GM12875 (cell line): ENCODE measurements around the gene CELF2.

ENCODE experiments used
- H3K4me3 ChIP-seq: one replicate; pipeline ENCODE4 v1.5.1; 2011; ENCODE audit warnings: low read depth, low read length, control low read depth
- CTCF ChIP-seq: IDR thresholded peaks from 2 replicates; pipeline ENCODE4 v1.5.1; 2011; ENCODE audit warnings: low read depth, mild to moderate bottlenecking, control low read depth, inconsistent platforms, low read length, moderate library complexity, borderline replicate concordance; ENCODE audit not compliant: insufficient read depth

The CELF2 gene

GRCh38 chr10:11045995-11046775 is 28.5 kb downstream of the CELF2 start:
- H3K4me3 ChIP-seq = no peak overlapping the region
- TF ChIP-seq CTCF = no peak

- no peak overlapping the region for H3K4me3 ChIP-seq
Measured at GRCh38 chr10:11046776-11047160, 29.1 kb downstream of the CELF2 start.

GRCh38 chr10:11048707-11049278 is 31.1 kb downstream of the CELF2 start:
- H3K4me3 ChIP-seq = no peak overlapping the region
- TF ChIP-seq CTCF = no peak

More at GRCh38 chr10:11046776-11047160, 29.1 kb downstream of the CELF2 start:
- TF ChIP-seq CTCF = no peak

GRCh38 chr10:11049806-11050205 is 32.1 kb downstream of the CELF2 start:
- no peak for TF ChIP-seq CTCF

GRCh38 chr10:11050301-11051287 is 32.9 kb downstream of the CELF2 start:
- no peak overlapping the region for H3K4me3 ChIP-seq
- no peak for TF ChIP-seq CTCF

More at GRCh38 chr10:11049806-11050205, 32.1 kb downstream of the CELF2 start:
- no peak overlapping the region for H3K4me3 ChIP-seq

- no peak for TF ChIP-seq CTCF
- no peak overlapping the region for H3K4me3 ChIP-seq
Measured at GRCh38 chr10:11057018-11057417, 39.3 kb downstream of the CELF2 start.
